ENCODE data around the gene CYB5R4. TPM values are rescaled to one million over a fixed set of nuclear protein-coding genes. Genes with fewer than 3 reads are reported as not detected.

CYB5R4 gene
- total and polyA plus RNA-seq, 4 donors, result 11.1 to 14.8 (median 12.4) TPM

GRCh38 chr6:83962582-83962981 is 103.1 kb downstream of the CYB5R4 start:
- no peak overlapping the region for H3K27ac ChIP-seq (ENCODE audit: low read depth, low read length)
- H3K36me3 ChIP-seq (ENCODE audit: control insufficient read depth, insufficient read depth, low read length), result no peaks in the 10 kb centered on the region

GRCh38 chr6:83966539-83966938 is 107.0 kb downstream of the CYB5R4 start:
- no peaks in the 10 kb centered on the region for H3K27me3 ChIP-seq (ENCODE audit: control insufficient read depth, insufficient read depth, low read length)
- DNase-seq (ENCODE audit: low read depth in 4 of 6, low spot score in 6 of 6), result no peak
- no peaks in the 10 kb centered on the region for H3K4me1 ChIP-seq (ENCODE audit: control insufficient read depth, insufficient read depth, low read length)
- no CpG with 5 or more reads among the region's 4 CpGs for WGBS (ENCODE audit: insufficient coverage)
- no peak overlapping the region for H3K4me3 ChIP-seq (ENCODE audit: low read depth, low read length)
- no peaks in the 10 kb centered on the region for H3K9me3 ChIP-seq (ENCODE audit: control insufficient read depth, insufficient read depth, low read length)
- no peaks in the 10 kb centered on the region for H3K36me3 ChIP-seq (ENCODE audit: control insufficient read depth, insufficient read depth, low read length)
- no peak overlapping the region for H3K27ac ChIP-seq (ENCODE audit: low read depth, low read length)

More at GRCh38 chr6:83962582-83962981, 103.1 kb downstream of the CYB5R4 start:
- Histone ChIP-seq H3K4me3 (ENCODE audit: low read depth, low read length) (no peak overlapping the region), H3K4me1 (ENCODE audit: control insufficient read depth, insufficient read depth, low read length) (no peaks in the 10 kb centered on the region), H3K9me3 (ENCODE audit: control insufficient read depth, insufficient read depth, low read length) (no peaks in the 10 kb centered on the region), H3K27me3 (ENCODE audit: control insufficient read depth, insufficient read depth, low read length) (no peaks in the 10 kb centered on the region)
- no peak for DNase-seq (ENCODE audit: low read depth in 4 of 6, low spot score in 6 of 6)

- H3K27ac ChIP-seq (ENCODE audit: low read depth, low read length), result no peak overlapping the region
- H3K27me3 ChIP-seq (ENCODE audit: control insufficient read depth, insufficient read depth, low read length), result no peaks in the 10 kb centered on the region
- H3K9me3 ChIP-seq (ENCODE audit: control insufficient read depth, insufficient read depth, low read length), result no peaks in the 10 kb centered on the region
- no peaks in the 10 kb centered on the region for H3K4me1 ChIP-seq (ENCODE audit: control insufficient read depth, insufficient read depth, low read length)
- no peak for DNase-seq (ENCODE audit: low read depth in 4 of 6, low spot score in 6 of 6)
- no peak overlapping the region for H3K4me3 ChIP-seq (ENCODE audit: low read depth, low read length)
- no peaks in the 10 kb centered on the region for H3K36me3 ChIP-seq (ENCODE audit: control insufficient read depth, insufficient read depth, low read length)
These were observed 111.1 kb downstream of the CYB5R4 start for GRCh38 chr6:83970582-83970981.

- Histone ChIP-seq H3K27me3 (ENCODE audit: control insufficient read depth, insufficient read depth, low read length) (no peaks in the 10 kb centered on the region), H3K9me3 (ENCODE audit: control insufficient read depth, insufficient read depth, low read length) (no peaks in the 10 kb centered on the region), H3K4me1 (ENCODE audit: control insufficient read depth, insufficient read depth, low read length) (no peaks in the 10 kb centered on the region), H3K27ac (ENCODE audit: low read depth, low read length) (no peak overlapping the region), H3K4me3 (ENCODE audit: low read depth, low read length) (no peak overlapping the region), H3K36me3 (ENCODE audit: control insufficient read depth, insufficient read depth, low read length) (no peaks in the 10 kb centered on the region)
- no peak for DNase-seq (ENCODE audit: low read depth in 4 of 6, low spot score in 6 of 6)
- WGBS (ENCODE audit: insufficient coverage), result no CpG with 5 or more reads among the region's 3 CpGs
These were observed 115.0 kb downstream of the CYB5R4 start for GRCh38 chr6:83974409-83975050.

- Histone ChIP-seq H3K27ac (ENCODE audit: low read depth, low read length) (no peak overlapping the region), H3K4me3 (ENCODE audit: low read depth, low read length) (no peak overlapping the region), H3K4me1 (ENCODE audit: control insufficient read depth, insufficient read depth, low read length) (no peaks in the 10 kb centered on the region), H3K9me3 (ENCODE audit: control insufficient read depth, insufficient read depth, low read length) (no peaks in the 10 kb centered on the region), H3K27me3 (ENCODE audit: control insufficient read depth, insufficient read depth, low read length) (no peaks in the 10 kb centered on the region), H3K36me3 (ENCODE audit: control insufficient read depth, insufficient read depth, low read length) (no peaks in the 10 kb centered on the region)
- 80% methylated on average over 1 of the region's 5 CpGs for WGBS (ENCODE audit: insufficient coverage)
- no peak for DNase-seq (ENCODE audit: low read depth in 4 of 6, low spot score in 6 of 6)
These were observed 116.7 kb downstream of the CYB5R4 start for GRCh38 chr6:83976037-83976755.

- 92% methylated on average over 5 of the region's 8 CpGs for WGBS (ENCODE audit: insufficient coverage)
- H3K36me3 ChIP-seq (ENCODE audit: control insufficient read depth, insufficient read depth, low read length), result no peaks in the 10 kb centered on the region
- no peak overlapping the region for H3K4me3 ChIP-seq (ENCODE audit: low read depth, low read length)
- no peaks in the 10 kb centered on the region for H3K9me3 ChIP-seq (ENCODE audit: control insufficient read depth, insufficient read depth, low read length)
- H3K27ac ChIP-seq (ENCODE audit: low read depth, low read length), result no peak overlapping the region
- no peaks in the 10 kb centered on the region for H3K4me1 ChIP-seq (ENCODE audit: control insufficient read depth, insufficient read depth, low read length)
- H3K27me3 ChIP-seq (ENCODE audit: control insufficient read depth, insufficient read depth, low read length), result no peaks in the 10 kb centered on the region
- DNase-seq (ENCODE audit: low read depth in 4 of 6, low spot score in 6 of 6), result no peak
These were observed 117.4 kb downstream of the CYB5R4 start for GRCh38 chr6:83976871-83977270.

- Histone ChIP-seq H3K27ac (ENCODE audit: low read depth, low read length) (no peak overlapping the region), H3K27me3 (ENCODE audit: control insufficient read depth, insufficient read depth, low read length) (no peaks in the 10 kb centered on the region), H3K4me1 (ENCODE audit: control insufficient read depth, insufficient read depth, low read length) (no peaks in the 10 kb centered on the region), H3K4me3 (ENCODE audit: low read depth, low read length) (no peak overlapping the region), H3K9me3 (ENCODE audit: control insufficient read depth, insufficient read depth, low read length) (no peaks in the 10 kb centered on the region), H3K36me3 (ENCODE audit: control insufficient read depth, insufficient read depth, low read length) (no peaks in the 10 kb centered on the region)
- no CpG with 5 or more reads among the region's 1 CpG for WGBS (ENCODE audit: insufficient coverage)
- DNase-seq (ENCODE audit: low read depth in 4 of 6, low spot score in 6 of 6), result peak in 2 of 6 donors; percentile 12 to 38
These were observed 118.8 kb downstream of the CYB5R4 start for GRCh38 chr6:83978324-83978734.

- no CpG with 5 or more reads among the region's 3 CpGs for WGBS (ENCODE audit: insufficient coverage)
These were observed 119.5 kb downstream of the CYB5R4 start for GRCh38 chr6:83978997-83979396.

GRCh38 chr6:83984411-83984810 is 124.9 kb downstream of the CYB5R4 start:
- no peaks in the 10 kb centered on the region for H3K27me3 ChIP-seq (ENCODE audit: control insufficient read depth, insufficient read depth, low read length)
- H3K9me3 ChIP-seq (ENCODE audit: control insufficient read depth, insufficient read depth, low read length), result no peaks in the 10 kb centered on the region
- H3K27ac ChIP-seq (ENCODE audit: low read depth, low read length), result no peak overlapping the region
- DNase-seq (ENCODE audit: low read depth in 4 of 6, low spot score in 6 of 6), result no peak
- H3K36me3 ChIP-seq (ENCODE audit: control insufficient read depth, insufficient read depth, low read length), result no peaks in the 10 kb centered on the region
- no peak overlapping the region for H3K4me3 ChIP-seq (ENCODE audit: low read depth, low read length)
- no CpG with 5 or more reads among the region's 1 CpG for WGBS (ENCODE audit: insufficient coverage)
- no peaks in the 10 kb centered on the region for H3K4me1 ChIP-seq (ENCODE audit: control insufficient read depth, insufficient read depth, low read length)

More at GRCh38 chr6:83978997-83979396, 119.5 kb downstream of the CYB5R4 start:
- no peak for DNase-seq (ENCODE audit: low read depth in 4 of 6, low spot score in 6 of 6)
- no peak overlapping the region for H3K27ac ChIP-seq (ENCODE audit: low read depth, low read length)
- no peaks in the 10 kb centered on the region for H3K27me3 ChIP-seq (ENCODE audit: control insufficient read depth, insufficient read depth, low read length)
- H3K9me3 ChIP-seq (ENCODE audit: control insufficient read depth, insufficient read depth, low read length), result no peaks in the 10 kb centered on the region
- no peaks in the 10 kb centered on the region for H3K4me1 ChIP-seq (ENCODE audit: control insufficient read depth, insufficient read depth, low read length)
- H3K36me3 ChIP-seq (ENCODE audit: control insufficient read depth, insufficient read depth, low read length), result no peaks in the 10 kb centered on the region
- H3K4me3 ChIP-seq (ENCODE audit: low read depth, low read length), result no peak overlapping the region

- WGBS (ENCODE audit: insufficient coverage), result no CpG with 5 or more reads among the region's 1 CpG
- H3K4me3 ChIP-seq (ENCODE audit: low read depth, low read length), result no peak overlapping the region
- no peaks in the 10 kb centered on the region for H3K4me1 ChIP-seq (ENCODE audit: control insufficient read depth, insufficient read depth, low read length)
- peak in 1 of 6 donors; percentile 15 for DNase-seq (ENCODE audit: low read depth in 4 of 6, low spot score in 6 of 6)
- H3K27ac ChIP-seq (ENCODE audit: low read depth, low read length), result no peak overlapping the region
- H3K27me3 ChIP-seq (ENCODE audit: control insufficient read depth, insufficient read depth, low read length), result no peaks in the 10 kb centered on the region
- H3K9me3 ChIP-seq (ENCODE audit: control insufficient read depth, insufficient read depth, low read length), result no peaks in the 10 kb centered on the region
- no peaks in the 10 kb centered on the region for H3K36me3 ChIP-seq (ENCODE audit: control insufficient read depth, insufficient read depth, low read length)
These were observed 125.8 kb downstream of the CYB5R4 start for GRCh38 chr6:83985308-83985713.

All from spinal cord (tissue), 10 donors.